HL-60 (cell line): Measurements from ENCODE around the gene NALCN.

Experiments used
- POLR2AphosphoS5 ChIP-seq: IDR thresholded peaks from 2 replicates; pipeline ENCODE4 v1.6.1; 2012; ENCODE audit warnings: low read depth
- TF ChIP-seq, protein P1 (sequence below): IDR thresholded peaks from one replicate; pipeline ENCODE4 v1.5.1; 2011; ENCODE audit warnings: low read length, control low read depth, inconsistent platforms; ENCODE audit not compliant: insufficient read depth

DNA sequence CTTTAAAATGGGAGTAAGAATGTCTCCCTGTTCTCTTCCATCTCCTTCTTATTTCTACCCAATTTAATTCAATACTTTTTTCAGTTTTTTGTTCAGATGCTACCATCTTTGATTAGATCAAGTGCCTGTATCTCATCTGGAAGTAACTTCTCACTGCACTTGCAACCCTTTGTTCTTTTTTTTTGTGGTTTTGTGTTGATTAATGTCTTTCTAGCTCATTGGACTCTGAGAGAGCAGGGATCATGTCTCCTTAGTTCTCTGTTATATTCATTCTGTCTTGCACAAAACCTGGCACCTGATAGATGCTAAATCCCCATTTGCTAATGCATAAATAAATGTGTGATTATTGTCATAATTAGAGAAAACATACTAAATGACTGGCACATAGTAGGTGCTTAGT lies 35.3 kb upstream of the NALCN start:
- TF ChIP-seq, protein P1, sequence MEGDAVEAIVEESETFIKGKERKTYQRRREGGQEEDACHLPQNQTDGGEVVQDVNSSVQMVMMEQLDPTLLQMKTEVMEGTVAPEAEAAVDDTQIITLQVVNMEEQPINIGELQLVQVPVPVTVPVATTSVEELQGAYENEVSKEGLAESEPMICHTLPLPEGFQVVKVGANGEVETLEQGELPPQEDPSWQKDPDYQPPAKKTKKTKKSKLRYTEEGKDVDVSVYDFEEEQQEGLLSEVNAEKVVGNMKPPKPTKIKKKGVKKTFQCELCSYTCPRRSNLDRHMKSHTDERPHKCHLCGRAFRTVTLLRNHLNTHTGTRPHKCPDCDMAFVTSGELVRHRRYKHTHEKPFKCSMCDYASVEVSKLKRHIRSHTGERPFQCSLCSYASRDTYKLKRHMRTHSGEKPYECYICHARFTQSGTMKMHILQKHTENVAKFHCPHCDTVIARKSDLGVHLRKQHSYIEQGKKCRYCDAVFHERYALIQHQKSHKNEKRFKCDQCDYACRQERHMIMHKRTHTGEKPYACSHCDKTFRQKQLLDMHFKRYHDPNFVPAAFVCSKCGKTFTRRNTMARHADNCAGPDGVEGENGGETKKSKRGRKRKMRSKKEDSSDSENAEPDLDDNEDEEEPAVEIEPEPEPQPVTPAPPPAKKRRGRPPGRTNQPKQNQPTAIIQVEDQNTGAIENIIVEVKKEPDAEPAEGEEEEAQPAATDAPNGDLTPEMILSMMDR = no peak
- TF ChIP-seq POLR2AphosphoS5 = no peak
